Uterus (tissue), 4 donors: Measurements from ENCODE around the gene PEX5L. TPM values are rescaled to one million over a fixed set of nuclear protein-coding genes. Genes with fewer than 3 reads are reported as not detected.

ENCODE experiments used
- DNase-seq, 2 donors: peaks; one replicate each; pipeline ENCODE4 v3.0.0-alpha.2; 2019 to 2020
- H3K27ac ChIP-seq, 2 donors: fragments of 200-600 bp; sonication (generic); 1 replicate in 1 of 2; 2 replicates in 1 of 2; pipeline ENCODE4 v1.5.1; 2016 to 2018
- H3K27me3 ChIP-seq, 2 donors: fragments of 200-600 bp; sonication (generic); one replicate each; pipeline ENCODE4 v1.5.1; 2018 to 2019; ENCODE audit warnings: control low read depth in 1 of 2
- H3K36me3 ChIP-seq, 2 donors: fragments of 200-600 bp; sonication (generic); one replicate each; pipeline ENCODE4 v1.5.1; 2019; ENCODE audit warnings: control low read depth in 1 of 2
- H3K4me1 ChIP-seq, 2 donors: fragments of 200-600 bp; sonication (generic); one replicate each; pipeline ENCODE4 v1.5.1; 2018 to 2019; ENCODE audit warnings: control low read depth in 1 of 2
- H3K4me3 ChIP-seq, 2 donors: fragments of 200-600 bp; sonication (generic); 1 replicate in 1 of 2; 2 replicates in 1 of 2; pipeline ENCODE4 v1.5.1; 2018 to 2019; ENCODE audit warnings: mild to moderate bottlenecking in 1 of 2
- H3K9me3 ChIP-seq, 2 donors: fragments of 200-600 bp; sonication (generic); one replicate each; pipeline ENCODE4 v1.5.1; 2019; ENCODE audit warnings: control low read depth in 1 of 2
- CTCF ChIP-seq, 4 experiments: fragments of 200-600 bp in 2 of 4; fragments of 450-650 bp in 2 of 4; sonication (generic) in 2 of 4; IDR thresholded peaks; one replicate each; pipeline ENCODE4 v1.5.1; 2016 to 2019; ENCODE audit warnings: antibody characterized with exemption in 4 of 4, mild to moderate bottlenecking in 2 of 4, moderate library complexity in 1 of 4
- POLR2A ChIP-seq, 2 donors: fragments of 450-650 bp; IDR thresholded peaks; one replicate each; pipeline ENCODE4 v1.6.1; 2016; ENCODE audit warnings: antibody characterized with exemption in 2 of 2, mild to moderate bottlenecking in 1 of 2, moderate library complexity in 1 of 2
- intact Hi-C: fragments of 100-400 bp; cut with DNase I; formaldehyde crosslinking; loops from one replicate; pipeline ENCODE4 v1.15.1; 2023; ENCODE audit warnings: low total_unique reads
- total RNA-seq, 4 donors: library from RNA; depleted of rRNA in 3 of 4; stranded (reverse); fragments of >200 nt in 3 of 4; gene quantifications; one replicate each; pipeline versions ENCODE4 v1.1.0 to v1.2.4, GENCODE V29; 2014 to 2023
- donor health status: DM: yes; HTN: yes; CAD: no.

PEX5L gene
- total RNA-seq, 4 donors from 2014 or later = 0.07 to 0.34 TPM; not detected in 2

- intact Hi-C loops = no loop called here
- H3K36me3 ChIP-seq = no peaks in the 10 kb centered on the region
- no peak overlapping the region for H3K4me3 ChIP-seq
- no peaks in the 10 kb centered on the region for H3K9me3 ChIP-seq
- H3K27ac ChIP-seq = no peak overlapping the region
- no peaks in the 10 kb centered on the region for H3K4me1 ChIP-seq
- DNase-seq = no peak
- no peak for TF ChIP-seq CTCF (IDR thresholded peaks at IDR 0.05)
- TF ChIP-seq POLR2A (IDR thresholded peaks at IDR 0.05) = no peak
- H3K27me3 ChIP-seq = no peaks in the 10 kb centered on the region
Measured at GRCh38 chr3:179895330-179895729, 141.4 kb downstream of the PEX5L start.

GRCh38 chr3:179887295-179887943 lies 149.3 kb downstream of the PEX5L start:
- intact Hi-C loops = no loop called here
- no peaks in the 10 kb centered on the region for H3K9me3 ChIP-seq
- H3K36me3 ChIP-seq = no peaks in the 10 kb centered on the region
- H3K4me1 ChIP-seq = no peaks in the 10 kb centered on the region
- DNase-seq = no peak
- H3K27me3 ChIP-seq = no peaks in the 10 kb centered on the region
- no peak overlapping the region for H3K27ac ChIP-seq
- no peak overlapping the region for H3K4me3 ChIP-seq
- no peak for TF ChIP-seq POLR2A (IDR thresholded peaks at IDR 0.05)
- no peak for TF ChIP-seq CTCF (IDR thresholded peaks at IDR 0.05)

GRCh38 chr3:179885950-179886349 lies 150.8 kb downstream of the PEX5L start:
- intact Hi-C loops = no loop called here
- TF ChIP-seq CTCF (IDR thresholded peaks at IDR 0.05) (no peak), POLR2A (IDR thresholded peaks at IDR 0.05) (no peak)
- Histone ChIP-seq H3K27ac (no peak overlapping the region), H3K36me3 (no peaks in the 10 kb centered on the region), H3K27me3 (no peaks in the 10 kb centered on the region), H3K9me3 (no peaks in the 10 kb centered on the region), H3K4me1 (no peaks in the 10 kb centered on the region), H3K4me3 (no peak overlapping the region)
- DNase-seq = no peak

- H3K4me1 ChIP-seq = no peaks in the 10 kb centered on the region
- intact Hi-C loops = no loop called here
- no peaks in the 10 kb centered on the region for H3K36me3 ChIP-seq
- H3K27me3 ChIP-seq = no peaks in the 10 kb centered on the region
- TF ChIP-seq POLR2A (IDR thresholded peaks at IDR 0.05) (no peak), CTCF (IDR thresholded peaks at IDR 0.05) (no peak)
- H3K9me3 ChIP-seq = no peaks in the 10 kb centered on the region
- no peak for DNase-seq
- H3K27ac ChIP-seq = no peak overlapping the region
- no peak overlapping the region for H3K4me3 ChIP-seq
Measured at GRCh38 chr3:179884136-179884535, 152.6 kb downstream of the PEX5L start.

- H3K9me3 ChIP-seq = no peaks in the 10 kb centered on the region
- no peak for TF ChIP-seq CTCF (IDR thresholded peaks at IDR 0.05)
- no peak for TF ChIP-seq POLR2A (IDR thresholded peaks at IDR 0.05)
- intact Hi-C loops = no loop called here
- no peaks in the 10 kb centered on the region for H3K36me3 ChIP-seq
- H3K4me1 ChIP-seq = no peaks in the 10 kb centered on the region
- no peaks in the 10 kb centered on the region for H3K27me3 ChIP-seq
- no peak overlapping the region for H3K4me3 ChIP-seq
- H3K27ac ChIP-seq = no peak overlapping the region
- DNase-seq = no peak
Measured at GRCh38 chr3:179882292-179882691, 154.4 kb downstream of the PEX5L start.
